ENCODE measurements around the gene THEMIS.

- TF ChIP-seq POLR2AphosphoS5 (IDR thresholded peaks at IDR 0.05; ENCODE audit: borderline replicate concordance, low read depth, low read length) (no peak), EZH2 (IDR thresholded peaks at IDR 0.05) (no peak)
These were observed 82.7 kb downstream of the THEMIS start for GRCh38 chr6:127818149-127818548.
